ENCODE data around the gene FARSA. TPM values are rescaled to one million over a fixed set of nuclear protein-coding genes. Genes with fewer than 3 reads are reported as not detected.
"Not testable (repeated sequence)": the region's sequence is repeated elsewhere in the genome, so short reads cannot be mapped to it uniquely, and the experiment has no call there.

The FARSA gene
- total RNA-seq, 1 donor from 2014 or later, result 44.4 TPM

- no peak for ATAC-seq
- peaks cover 9% of the 10 kb centered on the region for H3K4me1 ChIP-seq
- intact Hi-C loops (cut with DNase I), result no loop called here
Observed at GRCh38 chr19:12967907-12968306, 34.4 kb upstream of the FARSA start.

DNA sequence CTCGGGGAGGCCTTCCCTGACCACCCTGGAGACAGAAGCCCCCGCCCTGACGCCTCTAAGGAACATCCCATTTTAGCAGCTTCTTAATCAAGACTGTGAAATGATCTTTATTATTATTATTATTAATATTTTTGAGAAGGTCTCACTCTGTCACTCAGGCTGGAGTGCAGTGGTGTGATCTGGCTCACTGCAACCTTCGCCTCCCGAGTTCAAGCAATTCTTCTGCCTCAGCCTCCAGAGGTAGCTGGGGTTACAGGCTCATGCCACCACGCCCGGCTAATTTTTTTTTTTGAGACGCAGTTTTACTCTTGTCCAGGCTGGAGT is 32.3 kb upstream of the FARSA start:
- Histone ChIP-seq H3K4me3 (peak overlapping the region; percentile 60), H3K27me3 (ENCODE audit: low read depth) (no peaks in the 10 kb centered on the region), H3K9me3 (no peaks in the 10 kb centered on the region), H3K27ac (peak overlapping the region; percentile 66), H3K36me3 (no peaks in the 10 kb centered on the region), H3K4me1 (peaks cover 9% of the 10 kb centered on the region)
- TF ChIP-seq CTCF (IDR thresholded peaks at IDR 0.05), result no peak
- no peak for DNase-seq
- intact Hi-C loops (cut with DNase I), result no loop called here
- ATAC-seq, result no peak

More at GRCh38 chr19:12967907-12968306, 34.4 kb upstream of the FARSA start:
- DNase-seq, result no peak
- no peak for TF ChIP-seq CTCF (IDR thresholded peaks at IDR 0.05)
- Histone ChIP-seq H3K9me3 (no peaks in the 10 kb centered on the region), H3K27ac (no peak overlapping the region), H3K4me3 (no peak overlapping the region), H3K36me3 (no peaks in the 10 kb centered on the region), H3K27me3 (ENCODE audit: low read depth) (no peaks in the 10 kb centered on the region)

DNA sequence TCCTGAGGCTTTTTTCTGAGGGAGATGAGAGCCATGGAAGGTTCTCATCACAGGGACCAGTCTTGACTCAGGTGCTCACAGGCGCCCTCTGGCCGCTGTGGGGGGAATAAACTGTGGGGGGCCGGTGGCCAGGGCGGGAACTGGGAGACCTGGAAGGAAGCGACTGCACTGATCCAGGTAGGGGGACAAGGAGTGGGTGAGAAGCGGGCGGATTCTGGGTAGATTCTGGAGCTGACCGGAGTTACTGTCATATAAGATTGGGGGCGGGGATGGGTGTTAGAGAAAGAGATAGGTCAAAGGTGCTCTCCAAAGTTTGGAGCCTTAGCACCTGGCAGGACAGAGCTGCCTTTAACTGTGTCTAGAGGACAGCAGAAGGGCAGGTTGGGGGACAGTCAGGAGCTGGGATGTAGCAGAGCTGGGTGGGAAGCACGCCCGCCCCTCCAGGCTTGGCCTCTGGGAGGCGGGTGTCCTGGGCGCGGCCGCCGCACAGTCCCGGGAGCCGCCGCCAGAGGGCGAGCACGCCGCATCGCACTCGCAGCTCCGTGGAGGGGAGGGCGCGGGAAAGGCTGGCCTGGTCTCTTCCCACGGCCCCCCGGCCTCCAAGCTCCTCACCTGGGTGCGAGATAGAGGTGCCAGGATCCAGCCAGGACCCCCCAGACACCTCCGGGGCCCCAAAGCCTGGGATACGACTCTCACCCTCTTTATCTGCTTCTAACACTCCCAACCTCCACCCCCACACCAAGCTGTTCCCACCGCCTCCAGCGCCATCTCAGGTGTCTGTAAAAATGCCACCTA is 31.7 kb upstream of the FARSA start:
- intact Hi-C loops (cut with DNase I), result no loop called here
- peaks cover 9% of the 10 kb centered on the region for H3K4me1 ChIP-seq

GRCh38 chr19:12959481-12959880 is 26.0 kb upstream of the FARSA start:
- Histone ChIP-seq H3K27ac (no peak overlapping the region), H3K4me3 (no peak overlapping the region), H3K27me3 (ENCODE audit: low read depth) (no peaks in the 10 kb centered on the region), H3K9me3 (no peaks in the 10 kb centered on the region), H3K4me1 (peaks cover 28% of the 10 kb centered on the region), H3K36me3 (peaks cover 8% of the 10 kb centered on the region)
- ATAC-seq (no peak), DNase-seq (no peak)
- intact Hi-C loops (cut with DNase I), result no loop called here
- no peak for TF ChIP-seq CTCF (IDR thresholded peaks at IDR 0.05)

More for the DNA sequence above, 31.7 kb upstream of the FARSA start:
- peak overlapping the region; percentile 66 for H3K27ac ChIP-seq
- peak overlapping the region; percentile 60 for H3K4me3 ChIP-seq
- TF ChIP-seq CTCF (IDR thresholded peaks at IDR 0.05), result peak; percentile 90
- peak; percentile 87 for DNase-seq
- peak; percentile 97 to 99 for ATAC-seq
- no peaks in the 10 kb centered on the region for H3K9me3 ChIP-seq
- no peaks in the 10 kb centered on the region for H3K36me3 ChIP-seq
- no peaks in the 10 kb centered on the region for H3K27me3 ChIP-seq (ENCODE audit: low read depth)

- peaks cover 27% of the 10 kb centered on the region for H3K36me3 ChIP-seq
- peak; percentile 10 to 22 for ATAC-seq
- H3K4me3 ChIP-seq, result peak overlapping the region; percentile 86
- H3K4me1 ChIP-seq, result peaks cover 44% of the 10 kb centered on the region
- H3K9me3 ChIP-seq; intact Hi-C loops (cut with DNase I); DNase-seq; H3K27me3 ChIP-seq (ENCODE audit: low read depth): not testable (repeated sequence)
- H3K27ac ChIP-seq, result peak overlapping the region; percentile 89
Observed at GRCh38 chr19:12957389-12957952, 24.0 kb upstream of the FARSA start.
